HG02884 (cell line): ENCODE data around the gene HLX.

Experiments
- ATAC-seq: cut with Tn5 transposase; IDR thresholded peaks from one replicate; pipeline ENCODE4 v1.9.1; 2021; ENCODE audit warnings: mild to moderate bottlenecking, moderate library complexity; ENCODE audit not compliant: unreplicated experiment

Gene HLX

DNA sequence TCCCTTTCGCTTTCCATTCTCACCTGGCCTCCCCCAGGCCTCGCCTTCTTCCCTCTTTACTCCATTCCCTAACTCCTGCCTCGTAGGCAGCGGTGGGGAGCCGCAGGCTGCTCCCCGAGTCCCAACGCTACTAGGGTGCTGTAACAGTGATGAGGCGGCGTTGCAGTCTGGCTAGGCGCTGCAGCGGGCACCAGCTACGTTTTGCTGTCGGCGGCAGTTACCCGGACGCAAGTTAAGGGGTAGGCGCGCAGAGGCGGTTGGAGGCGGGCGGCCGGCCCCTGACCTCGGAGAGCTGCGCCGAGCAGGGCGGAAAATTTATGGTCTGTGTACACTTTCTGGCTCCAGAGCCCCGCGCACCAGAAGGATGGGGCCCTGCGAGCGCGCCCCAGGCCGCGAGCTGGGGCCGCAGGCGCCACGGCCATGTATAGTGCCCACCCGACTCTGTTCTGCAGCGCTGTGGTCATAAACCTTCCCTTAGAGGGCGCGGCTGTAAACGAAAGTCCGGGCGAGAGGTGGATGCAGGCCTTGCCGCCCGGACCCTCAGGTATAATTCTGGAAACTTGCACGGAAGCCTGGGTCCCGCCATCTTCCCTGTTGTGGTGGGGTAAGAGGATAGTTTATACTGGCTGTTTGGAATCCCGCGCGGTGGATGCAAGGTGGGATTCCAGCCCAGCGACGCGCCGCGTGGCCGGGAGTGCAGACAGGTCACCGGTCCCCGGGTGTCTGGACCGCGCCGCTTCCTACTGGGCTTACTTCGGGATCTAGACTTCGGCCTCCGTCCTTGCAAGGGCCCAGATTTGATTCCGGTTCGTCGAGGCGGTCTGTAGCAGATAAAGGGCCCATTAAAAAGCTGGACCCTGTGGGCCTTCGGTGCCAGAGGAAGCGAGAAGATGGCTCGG, 15.0 kb downstream of the HLX start:
- no peak for ATAC-seq

DNA sequence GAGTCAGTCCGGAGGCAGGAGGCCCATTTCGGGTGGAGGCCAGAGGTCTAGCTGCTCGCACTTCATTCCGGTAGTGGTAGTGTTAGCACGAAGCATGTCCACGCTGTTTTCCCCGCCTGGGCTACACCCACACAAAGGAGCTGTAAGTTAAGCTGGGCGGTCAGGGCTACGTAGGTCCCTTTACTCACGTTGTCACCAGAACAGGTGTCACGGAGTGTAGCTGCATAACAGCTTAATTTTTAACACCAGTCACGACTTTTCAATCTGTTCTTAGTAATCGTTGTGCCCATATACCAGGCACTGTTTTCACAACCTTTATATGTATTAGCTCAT, 15.6 kb downstream of the HLX start:
- no peak for ATAC-seq

DNA sequence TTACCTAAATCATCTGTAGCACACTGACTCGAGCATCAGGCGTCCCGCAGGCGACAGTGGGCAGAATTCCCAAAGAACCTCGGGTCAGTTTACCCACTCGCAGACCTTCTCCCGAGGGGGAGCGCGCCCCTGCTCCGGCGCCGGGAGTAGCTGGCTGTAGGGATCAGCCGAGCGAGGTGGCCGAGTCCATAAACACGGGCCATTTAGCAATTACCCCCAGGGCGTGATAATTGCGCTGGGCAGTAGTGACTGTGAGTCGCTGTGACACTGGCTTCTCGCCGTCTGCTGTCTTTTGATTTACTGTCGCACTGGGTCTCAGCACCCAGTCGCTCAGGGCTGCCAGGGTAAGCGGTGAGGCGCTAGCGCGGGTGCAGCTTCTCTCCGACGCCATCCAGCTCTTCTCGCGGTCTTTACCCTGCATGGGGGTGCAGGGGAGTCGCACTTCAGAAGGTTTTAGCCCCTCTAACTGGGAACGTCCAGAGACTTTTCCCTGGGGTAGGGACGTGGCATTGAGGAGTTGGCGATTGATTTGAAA, 16.2 kb downstream of the HLX start:
- ATAC-seq, result no peak

DNA sequence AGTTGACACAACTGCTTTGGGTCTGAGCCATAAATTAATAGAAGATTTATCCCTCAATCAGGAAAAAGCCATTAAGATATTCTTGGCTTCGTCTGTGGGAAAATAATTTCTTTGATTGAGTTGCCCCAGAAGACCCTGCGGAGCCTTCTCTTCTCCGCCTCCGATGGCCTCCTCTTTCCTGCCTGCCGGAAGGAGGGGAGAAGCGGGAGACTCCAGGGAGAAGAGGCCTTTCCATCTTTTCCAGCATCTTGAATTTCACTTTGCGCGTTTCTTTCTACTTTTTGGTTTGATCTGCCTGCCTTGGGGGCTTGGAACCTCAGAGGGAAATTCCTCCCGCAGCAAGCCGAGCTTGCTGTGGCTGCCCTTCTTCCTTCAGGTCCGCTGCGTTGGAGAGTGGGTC, 16.8 kb downstream of the HLX start:
- no peak for ATAC-seq

DNA sequence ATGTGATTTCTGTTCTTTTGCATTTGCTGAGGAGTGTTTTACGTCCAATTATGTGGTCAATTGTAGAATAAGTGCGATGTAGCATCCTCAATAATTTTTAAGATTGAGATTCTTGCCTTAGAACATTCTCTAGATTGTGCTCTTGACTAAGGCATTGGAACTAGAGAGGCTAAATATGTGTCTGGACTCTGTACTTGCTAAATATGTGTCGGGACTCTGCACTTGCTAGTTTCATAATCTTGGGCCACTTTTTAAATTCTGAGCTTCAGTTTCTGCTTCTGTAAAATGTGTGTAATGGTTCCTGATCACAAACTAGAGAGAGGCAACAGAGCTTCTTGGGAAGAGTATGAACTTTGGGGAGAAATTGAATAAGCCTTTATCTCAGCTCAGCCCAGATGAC, 21.6 kb downstream of the HLX start:
- ATAC-seq, result no peak

DNA sequence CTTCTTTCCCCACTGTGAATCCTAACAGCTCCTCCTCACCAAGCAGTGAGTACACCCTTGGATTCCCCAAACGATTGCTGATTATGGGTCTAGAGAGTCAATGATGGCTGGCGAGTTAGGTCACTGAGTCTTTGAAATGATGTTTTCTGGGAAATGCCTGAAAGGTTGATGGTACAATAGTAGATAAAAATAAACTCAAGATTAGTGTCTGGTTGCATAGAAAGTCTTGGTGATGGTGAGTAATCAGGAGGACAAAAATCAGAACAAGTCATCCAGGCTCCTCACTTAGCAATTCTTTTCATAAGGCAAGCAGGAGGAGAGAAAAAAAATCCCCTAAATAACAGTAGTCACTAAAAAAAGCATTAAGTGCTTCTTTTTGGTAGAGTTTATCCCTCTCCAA, 22.6 kb downstream of the HLX start:
- ATAC-seq, result no peak

DNA sequence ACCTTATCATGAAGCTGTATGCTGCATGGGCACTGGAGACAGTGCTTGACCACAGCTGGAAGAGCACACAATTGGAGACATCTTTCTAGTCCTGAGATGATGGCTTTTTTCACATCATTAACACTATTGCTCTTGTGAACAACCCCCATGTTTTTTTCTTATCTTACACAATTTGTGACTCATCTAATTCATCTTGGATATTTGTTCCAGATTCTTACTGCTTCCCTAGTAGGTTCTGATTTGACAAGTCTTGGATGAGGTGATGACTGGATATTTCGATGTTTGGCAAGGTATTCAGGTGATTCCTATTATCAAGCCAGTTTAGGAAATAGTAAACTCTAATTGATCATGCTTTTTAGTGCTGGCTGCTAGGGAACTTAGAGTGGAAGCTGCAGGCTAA, 23.7 kb downstream of the HLX start:
- no peak for ATAC-seq

DNA sequence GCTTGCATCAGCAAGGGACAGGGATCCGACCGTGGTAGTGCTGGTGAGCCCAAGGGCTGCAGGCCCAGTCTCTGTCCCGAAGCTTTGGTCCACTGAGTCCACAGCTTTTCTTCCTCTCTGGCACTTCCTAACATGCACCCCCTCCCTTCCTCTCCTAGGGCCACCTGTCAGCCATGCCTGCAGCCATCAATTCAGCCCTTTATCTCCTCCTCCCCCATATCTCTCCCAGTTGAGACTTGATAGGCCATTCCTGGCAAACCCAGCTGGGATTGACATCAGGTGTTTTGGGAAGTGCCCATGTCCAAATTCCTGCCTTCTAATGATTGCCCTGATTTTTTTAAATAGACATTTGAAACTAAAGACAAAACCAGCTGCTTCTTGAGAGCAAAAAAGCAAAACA, 25.6 kb downstream of the HLX start:
- ATAC-seq, result no peak

DNA sequence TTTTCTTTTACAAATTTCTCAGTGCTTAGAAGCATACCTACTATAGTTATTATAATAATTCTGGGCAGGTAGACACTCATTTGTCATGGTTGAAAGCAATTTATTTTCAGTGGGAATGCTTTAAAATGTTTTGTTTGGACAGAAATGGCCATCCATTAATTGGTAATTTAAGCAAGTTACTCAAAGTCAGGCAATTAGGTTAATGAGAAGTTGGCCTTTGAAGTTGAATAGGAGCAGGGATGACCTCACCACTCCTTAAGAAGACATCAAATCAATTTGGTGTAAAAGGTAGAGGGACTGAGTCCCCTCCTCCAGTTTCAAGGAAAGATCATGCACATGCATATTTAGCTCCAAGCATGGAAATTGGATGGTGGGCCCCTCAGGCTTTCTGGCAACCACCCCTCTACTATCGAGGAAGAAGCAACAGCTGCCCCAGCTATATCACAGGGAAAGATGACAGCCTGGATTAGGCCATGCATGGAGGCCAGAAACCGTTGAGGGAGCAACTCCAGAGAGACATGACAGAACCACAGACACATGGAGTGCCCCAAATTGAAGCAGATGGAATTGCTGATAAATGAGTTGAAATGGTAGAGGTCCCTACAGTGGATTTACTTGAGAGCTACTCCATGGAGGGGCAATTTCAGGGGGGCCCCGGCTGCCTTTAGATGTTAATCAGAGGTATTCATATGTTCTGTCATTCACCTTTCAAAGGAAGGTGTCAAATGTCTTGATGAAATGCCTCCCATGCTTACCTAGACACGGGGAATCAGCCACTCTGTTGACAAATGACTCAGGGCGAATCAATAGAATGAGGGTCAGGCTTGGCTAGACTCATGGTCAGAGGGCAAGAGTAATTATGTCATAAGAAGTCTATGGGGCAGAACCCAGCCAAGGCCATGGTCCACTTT, 26.7 kb downstream of the HLX start:
- ATAC-seq, result no peak

DNA sequence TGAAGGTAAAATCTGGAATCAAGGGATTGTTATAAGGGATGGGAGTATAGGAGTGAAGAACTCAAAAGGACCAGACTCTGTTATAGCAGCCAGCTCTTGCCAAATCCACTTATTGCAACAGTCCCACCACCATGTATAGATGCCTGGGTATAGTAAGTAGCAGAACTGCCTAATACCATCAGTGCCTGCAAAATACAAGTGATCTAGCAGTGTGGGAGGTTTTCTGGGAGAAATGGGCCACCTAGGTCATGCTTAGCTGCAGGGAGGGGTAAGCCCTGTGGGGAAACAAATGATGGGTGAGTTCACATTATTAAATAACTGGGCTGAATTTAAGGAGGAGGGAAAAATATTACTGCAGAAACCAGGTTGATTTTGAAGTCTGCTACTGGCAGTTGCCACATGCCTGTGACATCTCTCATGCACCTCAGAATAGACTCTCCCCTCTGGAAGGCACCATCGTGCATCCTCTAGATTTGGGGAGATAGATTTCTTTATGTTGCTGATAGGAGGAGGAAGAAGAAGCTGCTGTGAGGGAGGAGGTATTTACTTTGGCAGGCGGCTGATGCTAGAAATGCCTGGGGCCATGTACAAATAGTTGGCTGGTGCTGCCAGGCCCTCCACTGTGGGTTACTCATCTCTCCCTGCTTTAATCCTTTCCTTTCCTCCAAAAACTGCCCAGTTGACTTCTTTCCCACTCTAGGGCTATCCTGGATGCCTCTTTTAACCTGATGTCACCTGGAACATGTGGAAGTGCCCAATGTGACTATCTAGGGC, 27.5 kb downstream of the HLX start:
- ATAC-seq, result no peak

DNA sequence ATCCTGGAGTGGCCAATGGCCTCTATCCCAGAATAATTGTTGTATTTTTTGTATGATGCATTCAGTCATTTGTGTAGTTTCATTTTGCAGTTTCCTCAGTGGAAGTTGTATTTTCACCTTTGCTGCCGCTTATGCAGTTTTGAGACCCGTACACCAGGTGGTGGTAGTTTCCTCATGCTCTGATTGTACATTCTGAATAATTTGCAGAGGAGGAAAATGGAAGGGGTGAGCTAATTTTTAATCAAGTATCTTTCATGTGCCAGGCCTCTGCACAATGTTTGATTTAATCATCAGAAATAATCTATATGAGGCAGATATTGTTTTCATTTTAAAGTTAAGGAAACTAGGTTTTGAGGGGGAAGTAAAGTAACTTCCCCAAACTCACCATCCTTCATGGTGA, 29.5 kb downstream of the HLX start:
- peak; percentile 72 for ATAC-seq

DNA sequence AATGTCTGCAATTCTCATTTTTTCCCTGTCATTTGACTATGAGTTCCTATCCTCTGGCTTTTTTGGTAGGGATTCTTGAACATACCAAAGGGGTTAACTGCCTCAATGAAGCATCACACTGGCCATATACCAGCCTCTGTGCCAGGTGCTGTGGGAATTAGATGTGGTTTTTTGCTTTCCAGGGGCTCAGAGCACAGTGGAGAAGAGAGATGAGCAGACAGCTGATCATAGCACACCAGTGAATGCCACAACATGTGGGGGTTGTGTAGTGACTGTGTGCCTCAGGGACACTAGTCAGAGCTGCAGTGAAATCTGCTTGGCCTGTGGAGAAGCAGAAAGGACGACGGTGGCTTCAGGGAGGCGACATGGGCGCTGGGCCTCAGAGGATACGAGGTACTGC, 30.8 kb downstream of the HLX start:
- ATAC-seq, result no peak

DNA sequence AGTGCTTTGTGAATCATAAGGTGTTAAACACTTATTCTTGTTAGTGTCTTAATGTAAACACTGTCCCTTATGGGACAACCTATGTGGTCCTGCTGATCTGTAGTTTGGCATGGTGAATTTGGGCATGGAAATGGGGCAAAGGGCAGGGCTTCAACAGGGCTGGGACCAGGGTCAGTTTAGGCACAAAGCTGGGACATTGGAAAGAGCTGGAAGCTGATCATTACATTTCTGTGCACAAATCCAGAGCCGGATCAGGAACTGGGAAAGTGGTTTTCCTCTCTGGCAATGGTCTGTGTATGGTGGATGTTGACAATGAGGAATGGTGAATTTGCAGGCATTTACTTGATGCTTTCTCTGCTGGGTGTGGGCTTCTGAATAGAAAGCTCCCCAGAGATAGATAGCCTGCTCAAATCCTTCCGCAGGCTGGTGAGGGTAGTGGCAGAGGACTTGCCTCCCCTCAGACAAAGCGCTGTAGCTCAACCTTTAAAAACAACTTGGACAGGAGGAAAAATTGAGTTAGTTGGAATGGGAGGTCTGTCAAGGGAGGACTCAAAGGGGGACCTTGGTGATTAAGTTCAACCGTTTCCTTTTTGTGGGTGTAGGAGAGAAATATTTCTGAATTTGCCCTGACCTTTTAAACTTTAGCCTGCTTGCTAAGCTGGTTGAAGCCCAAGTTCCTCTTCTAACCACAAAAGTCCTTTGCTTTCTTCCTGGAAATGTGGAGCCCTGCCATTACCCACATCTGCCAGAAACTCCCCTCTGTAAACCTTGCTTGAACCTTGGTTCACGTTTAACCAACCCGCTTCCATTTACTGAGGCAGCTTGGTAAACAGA, 35.3 kb downstream of the HLX start:
- no peak for ATAC-seq

DNA sequence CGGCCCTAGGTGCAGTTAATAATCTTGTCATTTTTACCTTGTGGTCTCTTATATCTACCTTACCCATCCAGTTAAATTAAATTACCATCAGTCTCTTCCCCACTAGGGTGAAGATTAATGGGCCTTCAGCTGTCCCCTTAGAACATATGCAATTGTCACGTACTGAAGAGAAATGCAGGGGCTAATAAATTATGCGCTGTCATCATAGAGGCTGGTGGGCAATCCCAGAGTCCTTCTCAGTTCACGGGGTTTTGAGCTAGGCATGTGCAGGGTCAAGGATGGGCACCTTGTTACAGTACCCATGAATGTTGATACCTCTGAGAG, 35.8 kb downstream of the HLX start:
- no peak for ATAC-seq

DNA sequence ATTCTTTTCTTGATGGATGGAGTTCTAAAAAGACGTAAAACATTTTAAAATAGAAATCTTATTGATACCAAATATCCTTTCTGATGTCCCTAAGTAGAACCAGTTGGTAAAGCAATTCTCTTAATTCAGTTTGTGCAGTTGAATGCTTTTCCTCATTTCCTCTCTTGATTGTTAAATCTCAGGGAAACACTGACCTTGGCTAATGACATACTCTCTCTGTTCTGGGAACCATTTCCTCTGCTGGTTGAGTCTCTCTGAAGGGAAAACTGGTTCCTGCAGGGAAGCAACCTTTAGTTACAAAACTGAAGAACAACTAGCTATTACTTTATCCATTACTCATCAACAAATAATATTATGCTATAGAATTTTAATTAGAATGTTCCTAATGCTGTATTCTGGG, 36.7 kb downstream of the HLX start:
- ATAC-seq, result no peak

DNA sequence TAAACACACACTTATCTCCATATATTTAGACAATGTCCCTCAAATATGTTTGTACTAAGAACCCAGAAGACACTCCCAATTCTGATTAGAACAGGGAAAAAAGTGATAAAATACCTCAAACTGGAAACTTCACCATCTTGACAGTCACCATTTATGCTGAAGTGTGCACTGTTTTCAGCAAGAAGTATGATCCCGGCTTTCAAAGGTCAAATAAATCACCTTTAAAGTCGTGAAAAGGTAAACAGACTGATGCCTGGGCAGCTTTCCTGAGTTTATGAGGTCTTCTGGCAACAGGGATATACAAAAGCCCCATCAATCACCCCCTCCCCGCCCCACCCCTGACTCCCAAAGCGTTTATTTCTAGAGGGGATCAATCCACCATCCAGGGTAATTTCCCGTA, 37.9 kb downstream of the HLX start:
- no peak for ATAC-seq

DNA sequence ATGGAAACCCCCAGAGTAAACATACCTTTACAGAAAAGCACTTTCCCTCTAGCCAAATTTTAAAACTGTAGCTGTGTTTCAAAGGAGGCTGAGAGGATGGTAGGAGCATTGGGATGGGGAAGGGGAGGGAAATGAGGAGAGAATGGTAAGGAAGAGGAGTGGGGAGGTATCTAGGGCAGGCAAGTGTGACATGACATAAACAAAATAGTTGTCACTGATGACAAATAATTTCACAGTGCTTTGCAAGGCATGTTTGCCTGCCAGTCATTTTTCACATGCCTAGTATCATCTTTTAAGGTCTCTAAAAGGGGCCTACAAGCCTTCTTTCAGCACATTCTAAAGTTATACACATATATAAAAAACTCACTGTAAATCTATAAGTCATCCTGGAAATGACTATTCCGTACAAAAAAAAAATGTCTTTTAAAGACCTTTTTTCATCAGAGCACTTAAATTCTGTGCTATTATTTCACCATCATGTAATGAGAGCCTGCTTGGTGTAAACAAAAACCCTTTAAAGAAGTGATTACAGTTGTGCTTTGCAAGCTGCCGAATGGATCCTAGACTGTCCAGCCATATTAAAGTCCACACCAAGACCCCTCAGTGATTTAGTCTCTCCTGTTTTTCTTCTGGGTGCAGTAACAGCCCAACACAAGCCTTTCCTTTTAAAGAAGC, 38.4 kb downstream of the HLX start:
- ATAC-seq, result no peak

DNA sequence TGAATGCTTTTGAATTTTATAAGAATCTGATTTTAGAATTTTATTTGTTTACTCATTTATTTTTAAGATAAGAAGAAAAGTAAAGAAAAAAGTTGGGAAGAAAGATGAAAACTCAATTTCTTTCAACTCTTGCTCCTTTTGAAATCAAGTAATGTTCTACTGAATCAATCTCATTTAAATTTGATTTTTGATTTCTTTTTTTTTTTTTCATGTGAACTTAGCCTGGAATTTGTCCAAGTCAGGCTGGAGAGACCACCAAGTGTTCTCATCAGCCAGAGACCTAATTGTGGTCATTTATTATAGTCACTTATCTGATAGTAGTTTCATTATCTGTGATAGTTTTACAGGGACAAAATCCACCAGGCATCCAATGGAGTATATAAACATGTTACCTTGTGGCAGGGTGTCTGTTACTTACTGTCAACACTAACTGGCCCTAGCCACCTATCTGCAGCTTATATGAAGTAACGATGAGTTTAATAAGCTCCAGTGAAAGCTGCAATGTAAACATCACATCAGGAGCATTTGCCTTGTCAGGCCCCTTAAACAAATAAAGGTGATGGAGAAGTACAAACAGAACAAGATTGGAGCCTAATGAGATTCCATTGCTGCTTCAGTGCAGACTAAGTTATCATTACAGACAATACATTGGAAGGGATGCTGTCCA, 39.2 kb downstream of the HLX start:
- no peak for ATAC-seq

DNA sequence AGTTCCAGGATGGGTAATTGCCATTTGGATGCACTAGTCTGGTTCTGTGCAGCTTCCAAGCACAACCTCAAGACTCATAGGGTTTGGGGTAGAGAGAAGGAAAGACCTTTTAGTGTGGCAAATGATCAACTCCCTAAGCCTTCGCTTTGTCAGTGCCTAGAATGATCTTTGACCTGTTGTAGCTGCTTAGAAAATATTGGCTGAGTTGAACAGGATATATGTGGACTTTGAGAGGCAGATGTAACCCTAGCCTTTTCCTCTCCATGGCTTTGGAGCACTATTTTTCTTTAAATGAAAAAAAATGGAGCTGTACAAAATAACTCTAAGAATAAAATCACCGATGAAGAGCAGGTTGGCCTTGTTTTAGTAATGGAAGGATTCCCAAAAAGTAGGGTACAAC, 41.7 kb downstream of the HLX start:
- no peak for ATAC-seq
